Measurements from ENCODE around the gene H2BW2. TPM values are rescaled to one million over a fixed set of nuclear protein-coding genes. Genes with fewer than 3 reads are reported as not detected.
"Not testable (repeated sequence)": the region's sequence is repeated elsewhere in the genome, so short reads cannot be mapped to it uniquely, and the experiment has no call there.

H2BW2 gene
- total and polyA plus RNA-seq, 9 of the 15 experiments (the other 6 are each of a cell fraction or from before 2014, with no cell fraction given) = not detected

DNA sequence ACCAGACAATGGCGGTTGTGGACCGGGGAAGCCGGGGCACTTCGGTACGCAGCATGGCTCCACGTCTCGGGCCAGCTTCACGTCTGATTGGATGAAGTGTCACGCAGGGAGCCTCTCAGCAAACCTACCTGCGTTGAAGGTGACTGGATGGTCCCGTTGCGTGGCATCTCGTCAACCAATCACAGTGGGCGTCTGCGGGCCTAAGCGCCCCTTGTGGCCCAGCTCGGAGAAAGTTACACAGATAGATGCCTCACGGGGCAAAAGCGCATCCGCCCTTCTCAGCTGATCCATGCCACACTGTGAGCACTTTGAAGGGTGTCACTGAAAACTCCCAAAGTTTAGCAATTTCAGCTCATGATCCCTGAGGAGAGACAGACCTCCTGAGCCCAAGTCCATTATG, 26.1 kb upstream of the H2BW2 start, which contains the start of gene H2BW1:
TSS of gene H2BW1 (minus strand) at position 103 of the 400 bp plus-strand sequence. CDS start 132 bp downstream, outside the sequence.
- BruUV-seq (replicated peaks) = no TSS peak
- no peaks in the 10 kb centered on the region for H3K9me3 ChIP-seq (replicated peaks; ENCODE audit: control insufficient read depth, insufficient read depth, low read depth, low read length)
- H4K20me1 ChIP-seq (replicated peaks; ENCODE audit: control insufficient read depth, insufficient read depth, low read length) = no peaks in the 10 kb centered on the region
- no peak within 1 kb of the TSS for H3K4me3 ChIP-seq
- WGBS (ENCODE audit: insufficient coverage, low coverage, missing lambda C conversion rate) = 35% methylated on average over 13 of the region's 20 CpGs
- H2AFZ ChIP-seq (ENCODE audit: low read depth, low read length) = no peak within 1 kb of the TSS
- FAIRE-seq = no peak
- H3K27me3 ChIP-seq (ENCODE audit: control insufficient read depth in 2 of 2, insufficient read depth in 2 of 2, low read length in 2 of 2) = no peaks in the 10 kb centered on the region
- H3K79me2 ChIP-seq (ENCODE audit: control insufficient read depth, insufficient read depth, low read length) = no peaks in the 10 kb centered on the region
- in situ Hi-C loops (cut with MboI) = no loop called here
- no peak within 1 kb of the TSS; the same call in 1 of the 2 replicates for H3K4me2 ChIP-seq (ENCODE audit: insufficient read depth, low read length)
- peaks cover 0 to 4% of the 10 kb centered on the region in 2 experiments; a peak in 1 of 5 replicates for H3K4me1 ChIP-seq (replicated peaks in 1 of 2; ENCODE audit: control insufficient read depth in 2 of 2, insufficient read depth in 2 of 2, low read length in 2 of 2)
- ChIA-PET CTCF (ENCODE audit: low intra/inter-chr PET ratio) (no interaction called here), POLR2A (no interaction called here)
- H3K9me1 ChIP-seq (ENCODE audit: control insufficient read depth, insufficient read depth, low read length) = no peaks in the 10 kb centered on the region
- DNase-seq (ENCODE audit: extremely low read depth in 1 of 4, low spot score in 3 of 4) = peak in 3 of 4 experiments; percentile 12 to 22 (median 14)
- no peak within 1 kb of the TSS for H3K9ac ChIP-seq (ENCODE audit: insufficient read depth in 1 of 2, low read depth in 2 of 2, low read length in 2 of 2)
- intact Hi-C loops (cut with micrococcal nuclease) = no loop called here
- H3K27ac ChIP-seq (ENCODE audit: extremely low read depth, low read depth, low read length) = no peak within 1 kb of the TSS
- peak; percentile 62 for ATAC-seq
- no peaks in the 10 kb centered on the region for H3K36me3 ChIP-seq (ENCODE audit: control insufficient read depth, insufficient read depth, low read length)
- no peak for TF ChIP-seq ZNF764 (CRISPR knock-in tag; IDR thresholded peaks at IDR 0.05; ENCODE audit: low read depth)
- TF ChIP-seq YBX1 (IDR thresholded peaks at IDR 0.05) = no peak
- no peak for TF ChIP-seq ZNF668 (CRISPR knock-in tag; IDR thresholded peaks at IDR 0.05)
- TF ChIP-seq, protein P1, sequence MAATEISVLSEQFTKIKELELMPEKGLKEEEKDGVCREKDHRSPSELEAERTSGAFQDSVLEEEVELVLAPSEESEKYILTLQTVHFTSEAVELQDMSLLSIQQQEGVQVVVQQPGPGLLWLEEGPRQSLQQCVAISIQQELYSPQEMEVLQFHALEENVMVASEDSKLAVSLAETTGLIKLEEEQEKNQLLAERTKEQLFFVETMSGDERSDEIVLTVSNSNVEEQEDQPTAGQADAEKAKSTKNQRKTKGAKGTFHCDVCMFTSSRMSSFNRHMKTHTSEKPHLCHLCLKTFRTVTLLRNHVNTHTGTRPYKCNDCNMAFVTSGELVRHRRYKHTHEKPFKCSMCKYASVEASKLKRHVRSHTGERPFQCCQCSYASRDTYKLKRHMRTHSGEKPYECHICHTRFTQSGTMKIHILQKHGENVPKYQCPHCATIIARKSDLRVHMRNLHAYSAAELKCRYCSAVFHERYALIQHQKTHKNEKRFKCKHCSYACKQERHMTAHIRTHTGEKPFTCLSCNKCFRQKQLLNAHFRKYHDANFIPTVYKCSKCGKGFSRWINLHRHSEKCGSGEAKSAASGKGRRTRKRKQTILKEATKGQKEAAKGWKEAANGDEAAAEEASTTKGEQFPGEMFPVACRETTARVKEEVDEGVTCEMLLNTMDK (IDR thresholded peaks at IDR 0.05; ENCODE audit: borderline replicate concordance, insufficient read depth, low read depth, low read length, poor library complexity, severe bottlenecking) = peak; percentile 73

DNA sequence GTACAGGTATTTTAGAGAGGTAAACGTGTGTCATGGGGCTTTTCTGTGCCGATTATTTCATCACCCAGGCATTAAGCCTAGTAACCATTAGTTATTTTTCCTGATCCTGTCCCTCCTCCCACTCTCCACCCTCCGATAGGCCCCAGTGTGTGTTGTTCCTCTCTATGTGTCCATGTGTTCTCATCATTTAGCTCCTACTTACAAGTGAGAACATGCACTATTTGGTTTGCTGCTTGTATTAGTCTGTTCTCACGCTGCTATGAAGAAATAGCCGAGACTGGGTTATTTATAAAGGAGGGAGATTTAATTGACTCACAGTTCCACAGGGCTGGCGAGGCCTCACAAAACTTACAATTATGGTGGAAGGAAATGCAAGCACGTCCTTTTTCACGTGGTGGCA, 24.2 kb upstream of the H2BW2 start:
- DNase-seq (ENCODE audit: extremely low read depth in 1 of 4, low spot score in 3 of 4); H3K9me3 ChIP-seq (replicated peaks; ENCODE audit: control insufficient read depth, insufficient read depth, low read depth, low read length); H3K27ac ChIP-seq (ENCODE audit: extremely low read depth, low read depth, low read length); CTCF ChIA-PET (ENCODE audit: low intra/inter-chr PET ratio); H3K9me1 ChIP-seq (ENCODE audit: control insufficient read depth, insufficient read depth, low read length); BruUV-seq (replicated peaks); H3K4me2 ChIP-seq (ENCODE audit: insufficient read depth, low read length); H3K36me3 ChIP-seq (ENCODE audit: control insufficient read depth, insufficient read depth, low read length); FAIRE-seq; H2AFZ ChIP-seq (ENCODE audit: low read depth, low read length); H3K79me2 ChIP-seq (ENCODE audit: control insufficient read depth, insufficient read depth, low read length); intact Hi-C loops (cut with micrococcal nuclease); H3K4me1 ChIP-seq (replicated peaks in 1 of 2; ENCODE audit: control insufficient read depth in 2 of 2, insufficient read depth in 2 of 2, low read length in 2 of 2); ATAC-seq; H4K20me1 ChIP-seq (replicated peaks; ENCODE audit: control insufficient read depth, insufficient read depth, low read length); in situ Hi-C loops (cut with MboI); H3K4me3 ChIP-seq; POLR2A ChIA-PET; H3K27me3 ChIP-seq (ENCODE audit: control insufficient read depth in 2 of 2, insufficient read depth in 2 of 2, low read length in 2 of 2); H3K9ac ChIP-seq (ENCODE audit: insufficient read depth in 1 of 2, low read depth in 2 of 2, low read length in 2 of 2): not testable (repeated sequence)
- WGBS (ENCODE audit: insufficient coverage, low coverage, missing lambda C conversion rate) = 2% methylated on average over 8 of the region's 8 CpGs

All from K562 (cell line).